Stimulated activated CD8-positive, alpha-beta memory T cell treated with anti-CD3 and anti-CD28 coated beads, Interleukin-4, amount 100 ng/mL, for 4 hours (primary cell): ENCODE data around the gene TNRC6B.
"Not testable (repeated sequence)": the region's sequence is repeated elsewhere in the genome, so short reads cannot be mapped to it uniquely, and the experiment has no call there.

Source experiments
- DNase-seq, 2 donors: peaks; one replicate each; pipeline ENCODE4 v3.0.0-alpha.2; 2020; ENCODE audit warnings: low read depth in 2 of 2, low spot score in 1 of 2

TNRC6B gene

DNA sequence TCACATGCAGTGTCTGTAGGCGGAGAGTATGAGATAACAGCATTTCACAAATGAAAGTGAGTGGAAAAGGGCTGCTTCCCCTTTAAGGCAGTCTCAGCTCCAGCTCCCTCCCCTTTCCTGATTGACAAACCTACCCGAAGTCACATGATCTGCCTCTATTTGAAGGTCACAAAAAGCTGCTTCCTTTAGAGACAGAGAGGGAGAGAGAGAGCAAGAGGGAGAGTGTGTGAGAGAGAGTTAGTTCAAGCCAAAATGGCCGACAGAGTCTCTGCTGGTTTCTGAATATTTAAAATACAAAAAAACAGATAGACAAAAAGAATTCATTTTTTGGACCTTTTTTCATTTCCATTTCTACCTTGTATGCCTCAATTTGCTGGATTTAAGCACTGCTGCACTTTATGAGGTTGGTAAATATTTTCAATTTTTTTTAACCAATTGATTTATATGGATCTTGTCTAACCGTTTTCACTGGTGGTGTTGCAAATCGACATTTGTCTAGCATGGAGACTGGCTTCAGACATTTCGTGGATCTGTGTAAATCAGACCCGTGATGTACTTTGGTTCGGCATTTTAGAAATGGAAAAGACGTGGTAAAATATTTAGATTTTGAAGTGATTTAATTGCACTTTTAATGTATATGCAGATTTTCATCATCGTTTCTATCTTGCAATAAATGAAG, at the start of gene TNRC6B:
Gene TNRC6B, plus strand, starts transcription at position 188 of the 679 bp plus-strand sequence. Its CDS starts 211 bp downstream, at position 399.
- peak; percentile 31 to 51 for DNase-seq

- no peak for DNase-seq
These were observed 48.7 kb upstream of the TNRC6B start for GRCh38 chr22:40128989-40129388.

DNA sequence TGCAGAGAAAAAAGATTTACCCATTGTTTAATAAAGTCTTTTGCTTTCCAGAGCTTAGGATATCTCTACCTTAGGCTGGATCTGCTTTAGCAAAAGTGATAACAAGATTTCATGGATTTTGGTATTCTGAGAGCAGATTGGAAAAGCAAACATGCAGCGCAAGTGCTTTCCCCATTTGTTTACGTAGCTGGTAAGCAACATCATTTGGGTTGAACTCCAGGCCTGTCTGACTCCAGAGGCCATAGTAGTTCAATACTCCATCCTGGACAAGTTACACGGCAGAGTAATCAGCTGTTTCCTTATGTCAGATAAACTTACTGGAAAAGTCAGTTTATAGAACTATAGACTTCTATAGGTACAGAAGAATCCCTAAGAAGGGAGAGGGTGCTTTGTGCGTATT, 40.6 kb upstream of the TNRC6B start:
- no peak for DNase-seq

DNA sequence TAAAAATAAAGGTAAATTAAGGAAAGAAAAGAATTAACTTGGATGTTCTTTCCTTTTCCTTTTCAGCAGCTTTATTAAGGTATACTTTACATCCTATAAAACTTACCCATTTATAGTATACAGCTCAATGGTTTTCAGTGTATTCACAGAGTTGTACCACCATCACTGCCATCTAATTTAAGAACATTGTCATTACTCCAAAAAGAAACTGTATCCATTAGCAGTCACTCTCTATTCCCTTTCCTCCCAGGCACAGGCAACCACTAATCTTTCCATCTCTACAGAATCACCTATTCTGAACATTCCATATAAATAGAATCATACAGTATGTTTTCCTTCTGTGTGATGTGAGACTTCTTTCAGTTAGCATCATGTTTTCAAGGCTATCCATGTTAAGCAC, 38.9 kb upstream of the TNRC6B start:
- DNase-seq: no peak

DNA sequence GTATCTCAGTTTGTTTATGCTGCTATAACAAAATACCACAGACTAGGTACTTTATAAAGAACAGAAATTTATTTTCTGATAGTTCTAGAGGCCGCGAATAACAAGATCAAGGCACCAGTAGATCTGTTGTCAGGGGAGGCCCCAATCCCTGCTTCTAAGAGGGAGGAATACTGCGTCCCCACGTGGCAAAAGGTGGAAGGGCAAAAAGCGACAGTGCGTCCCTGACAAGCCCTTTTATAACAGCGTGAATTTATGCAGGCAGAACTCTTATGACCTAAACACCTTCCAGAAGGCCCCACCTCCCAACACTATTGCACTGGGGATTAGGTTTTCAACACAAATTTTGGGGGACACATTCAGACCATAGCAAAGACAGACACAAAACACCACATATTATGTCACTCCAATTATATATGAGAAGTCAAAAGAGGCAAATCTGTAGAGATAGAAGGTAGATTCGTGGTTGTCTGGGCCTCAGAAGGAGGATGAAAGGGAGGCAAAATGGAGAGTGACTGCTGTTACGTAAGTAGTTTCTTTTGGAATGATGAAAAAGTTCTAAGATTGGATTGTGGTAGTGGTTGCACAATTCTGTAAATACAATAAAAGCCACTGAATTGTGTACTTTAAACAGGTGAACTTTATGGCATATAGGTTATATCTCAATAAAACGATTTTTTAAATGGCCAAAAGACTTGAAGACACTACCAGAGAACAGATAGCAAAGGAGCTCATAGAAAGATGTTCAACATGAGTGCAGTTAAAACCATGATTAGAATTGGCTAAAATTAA, 30.1 kb upstream of the TNRC6B start:
- DNase-seq: no peak

GRCh38 chr22:40153192-40153591, 24.5 kb upstream of the TNRC6B start:
- no peak for DNase-seq

GRCh38 chr22:40153705-40154104, 24.0 kb upstream of the TNRC6B start:
- no peak for DNase-seq

- no peak for DNase-seq
These were observed 21.7 kb upstream of the TNRC6B start for GRCh38 chr22:40156001-40156516.

GRCh38 chr22:40156682-40157081, 21.0 kb upstream of the TNRC6B start:
- DNase-seq: not testable (repeated sequence)

DNA sequence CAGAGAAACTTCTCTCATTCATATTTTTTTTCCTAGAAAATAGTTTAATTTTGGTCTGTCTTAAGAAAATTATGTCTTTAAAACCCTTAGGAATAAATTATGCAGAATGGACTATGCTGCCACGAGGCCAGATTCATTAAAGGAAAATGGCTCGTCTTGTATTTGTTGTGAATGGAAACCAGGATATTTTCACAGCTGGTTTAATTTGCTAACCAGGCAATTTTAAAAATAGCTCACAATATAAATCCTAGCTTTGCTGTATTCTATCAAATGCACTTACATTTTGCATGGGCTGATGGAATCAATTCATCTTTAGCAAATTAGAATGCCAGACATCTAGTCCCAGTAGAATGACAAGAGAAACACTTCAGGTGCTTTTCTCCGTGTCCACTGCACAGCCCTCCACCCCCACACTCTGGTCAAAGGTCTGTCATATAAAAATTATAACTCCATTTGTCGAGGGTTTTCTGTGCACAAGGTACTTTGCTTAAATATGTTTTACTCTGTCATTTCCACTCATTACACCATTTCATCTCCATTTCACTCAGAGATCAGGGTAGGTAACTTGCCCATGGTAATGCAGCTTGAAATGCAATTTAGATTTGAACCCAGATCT, 20.3 kb upstream of the TNRC6B start:
- DNase-seq: no peak

DNA sequence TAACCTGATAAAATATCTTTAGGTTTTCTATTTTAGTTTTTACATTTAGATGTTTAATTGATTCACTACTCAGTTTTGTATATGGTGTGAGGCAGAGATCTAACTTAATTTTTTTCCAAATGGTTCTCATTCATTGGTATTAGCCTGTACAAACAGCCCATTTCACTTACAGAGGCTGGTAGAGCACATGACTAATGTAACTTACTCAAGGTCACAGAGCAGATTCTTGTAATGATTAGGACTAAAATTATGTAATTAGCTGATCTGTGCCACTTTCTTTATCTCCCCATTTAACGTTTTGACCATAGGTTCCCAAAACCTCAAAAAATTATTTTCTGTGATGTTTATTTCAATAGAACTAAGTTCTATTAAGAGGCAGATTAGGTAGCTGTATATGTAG, 16.5 kb upstream of the TNRC6B start:
- DNase-seq: no peak

DNA sequence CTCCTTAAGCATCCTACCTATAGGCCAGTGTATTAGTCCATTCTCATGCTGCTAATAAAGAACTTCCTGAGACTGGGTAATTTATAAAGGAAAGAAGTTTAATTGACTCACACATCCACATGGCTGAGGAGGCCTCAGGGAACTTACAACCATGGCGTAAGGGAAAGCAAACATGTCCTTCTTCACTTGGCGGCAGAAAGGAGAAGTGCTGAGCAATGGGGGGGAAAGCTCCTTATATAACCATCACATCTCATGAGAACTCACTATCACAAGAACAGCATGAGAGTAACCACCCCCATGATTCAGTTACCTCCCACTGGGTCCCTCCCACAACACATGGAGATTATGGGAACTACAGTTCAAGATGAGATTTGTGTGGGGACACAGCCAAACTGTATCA, 12.2 kb upstream of the TNRC6B start:
- not testable (repeated sequence) for DNase-seq

DNA sequence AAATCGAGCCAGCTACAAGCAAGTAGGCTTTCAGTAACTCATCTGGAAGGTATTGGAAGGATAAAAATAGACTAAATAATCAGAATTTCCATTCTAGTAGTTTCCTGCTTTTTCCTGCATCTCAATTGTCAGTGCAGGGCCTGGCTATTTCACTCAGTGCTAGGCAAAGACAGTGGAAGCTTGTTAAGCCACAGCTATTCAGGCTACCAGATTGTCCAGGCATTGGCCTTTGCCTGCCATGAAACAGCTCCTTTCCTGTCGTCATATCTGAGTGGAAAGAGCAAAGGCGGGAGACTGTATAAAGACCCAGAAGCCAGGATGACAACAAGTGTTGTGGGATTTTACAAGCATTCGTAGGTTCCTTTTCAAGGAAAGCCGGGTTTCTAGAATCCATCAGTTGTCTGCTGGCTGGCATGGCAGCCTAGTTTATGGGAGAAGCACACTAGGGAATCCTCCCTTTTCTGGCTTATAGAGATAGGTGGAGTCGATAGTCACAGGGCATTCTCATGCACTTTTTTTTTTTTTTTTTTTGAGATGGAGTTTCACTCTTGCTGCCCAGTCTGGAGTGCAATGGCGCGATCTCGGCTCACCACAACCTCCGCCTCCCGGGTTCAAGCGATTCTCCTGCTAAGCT, 2.0 kb upstream of the TNRC6B start:
- no peak for DNase-seq

- DNase-seq: peak; percentile 31 to 56
These were observed 596 bp upstream of the TNRC6B start for GRCh38 chr22:40176921-40177737.

- DNase-seq: no peak
These were observed 988 bp downstream of the TNRC6B start for GRCh38 chr22:40178417-40179409.

- no peak for DNase-seq
These were observed 1.8 kb downstream of the TNRC6B start for GRCh38 chr22:40179526-40179925.

- no peak for DNase-seq
These were observed 2.7 kb downstream of the TNRC6B start for GRCh38 chr22:40180403-40180802.

DNA sequence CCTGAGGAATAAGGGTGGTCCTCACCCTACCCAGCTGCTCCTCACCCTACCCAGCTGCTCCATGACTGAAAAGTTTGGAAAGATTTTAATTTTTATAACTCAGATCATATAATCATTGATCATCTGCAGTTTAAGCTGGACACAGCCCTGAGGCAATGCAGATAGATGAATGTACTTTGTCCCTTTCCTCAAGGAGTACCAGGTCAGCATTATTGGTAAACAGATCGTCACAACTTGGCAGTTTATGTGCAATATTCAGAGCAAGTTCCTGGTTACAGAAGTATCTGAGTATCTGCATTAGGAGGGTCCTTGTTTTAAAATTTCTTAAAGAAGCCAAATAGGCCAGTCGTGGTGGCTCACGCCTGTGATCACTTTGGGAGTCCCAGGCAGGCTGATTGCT, 3.6 kb downstream of the TNRC6B start:
- DNase-seq: no peak

- DNase-seq: no peak
These were observed 4.6 kb downstream of the TNRC6B start for GRCh38 chr22:40182231-40182835.
